ENCODE results near the gene GABRG3. TPM values are rescaled to one million over a fixed set of nuclear protein-coding genes. Genes with fewer than 3 reads are reported as not detected.

The GABRG3 gene
- total RNA-seq, 3 donors from 2014 or later, result 0.15 to 0.33 TPM; not detected in 1

DNA sequence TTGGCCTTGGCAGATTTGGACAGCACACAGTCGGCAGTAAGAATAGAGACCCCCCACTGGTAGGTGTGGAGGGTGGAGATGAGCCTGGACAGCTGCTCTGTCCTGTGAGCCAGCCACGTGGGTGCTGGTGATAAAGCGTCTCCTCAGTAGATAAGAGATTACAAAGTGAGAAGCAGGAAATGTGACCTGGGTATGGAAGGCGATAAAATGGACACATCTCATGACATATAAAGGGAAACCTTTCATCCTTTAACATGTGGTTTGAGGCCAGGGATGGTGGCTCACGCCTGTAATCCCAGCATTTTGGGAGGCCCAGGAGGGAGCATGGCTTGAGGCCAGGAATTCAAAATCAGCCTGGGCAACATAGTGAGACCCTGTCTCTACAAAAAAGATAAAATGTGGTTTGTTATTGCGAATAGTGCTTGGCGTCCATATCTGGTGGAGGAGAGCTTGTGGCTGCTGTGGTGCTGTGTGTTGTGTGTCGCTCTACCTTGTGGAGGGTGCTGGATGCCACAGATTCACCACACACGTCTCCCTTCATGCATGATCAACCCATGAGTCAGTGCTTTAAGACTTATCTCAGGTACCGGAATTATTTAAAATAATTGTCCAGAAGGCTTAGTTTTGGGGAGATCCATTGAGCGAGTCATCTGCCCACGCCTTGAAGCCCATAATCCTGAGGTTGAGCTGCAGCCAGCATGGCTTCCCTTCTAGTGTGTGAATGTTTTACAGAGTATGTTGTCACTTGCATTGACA lies 157.0 kb downstream of the GABRG3 start:
- Histone ChIP-seq H3K4me1 (no peaks in the 10 kb centered on the region), H3K9me3 (peaks cover 0 to 11% of the 10 kb centered on the region in 2 donors), H3K4me3 (no peak overlapping the region), H3K27ac (no peak overlapping the region), H3K27me3 (no peaks in the 10 kb centered on the region), H3K36me3 (no peaks in the 10 kb centered on the region)
- DNase-seq (ENCODE audit: low spot score in 2 of 2), result no peak
- TF ChIP-seq POLR2AphosphoS5 (IDR thresholded peaks at IDR 0.05), result no peak
- no peak for TF ChIP-seq POLR2A (IDR thresholded peaks at IDR 0.05)
- intact Hi-C loops (cut with DNase I; ENCODE audit: low total_unique reads), result no loop called here

DNA sequence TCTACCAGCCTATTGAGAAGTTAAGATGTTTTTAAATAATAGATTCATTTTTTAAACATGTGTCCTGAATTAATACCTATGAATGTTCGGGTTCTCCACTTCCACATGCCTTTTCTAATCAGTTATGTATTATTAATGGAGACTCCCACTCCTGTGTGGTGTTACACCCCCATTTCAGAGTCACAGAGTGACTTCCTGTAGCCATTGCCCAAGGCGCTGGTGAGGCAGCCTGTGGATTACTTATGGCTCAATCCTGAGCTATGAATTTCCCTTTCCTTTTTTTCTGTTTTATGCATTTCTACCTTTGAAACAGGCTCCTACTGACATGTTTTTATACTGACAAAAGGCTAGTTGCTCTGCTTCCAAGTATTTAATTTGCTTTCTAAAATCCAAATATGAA lies 162.3 kb downstream of the GABRG3 start:
- intact Hi-C loops (cut with DNase I; ENCODE audit: low total_unique reads), result no loop called here
- no peaks in the 10 kb centered on the region for H3K36me3 ChIP-seq
- no peaks in the 10 kb centered on the region for H3K4me1 ChIP-seq
- no peak for DNase-seq (ENCODE audit: low spot score in 2 of 2)
- H3K27me3 ChIP-seq, result no peaks in the 10 kb centered on the region
- TF ChIP-seq, protein P1, sequence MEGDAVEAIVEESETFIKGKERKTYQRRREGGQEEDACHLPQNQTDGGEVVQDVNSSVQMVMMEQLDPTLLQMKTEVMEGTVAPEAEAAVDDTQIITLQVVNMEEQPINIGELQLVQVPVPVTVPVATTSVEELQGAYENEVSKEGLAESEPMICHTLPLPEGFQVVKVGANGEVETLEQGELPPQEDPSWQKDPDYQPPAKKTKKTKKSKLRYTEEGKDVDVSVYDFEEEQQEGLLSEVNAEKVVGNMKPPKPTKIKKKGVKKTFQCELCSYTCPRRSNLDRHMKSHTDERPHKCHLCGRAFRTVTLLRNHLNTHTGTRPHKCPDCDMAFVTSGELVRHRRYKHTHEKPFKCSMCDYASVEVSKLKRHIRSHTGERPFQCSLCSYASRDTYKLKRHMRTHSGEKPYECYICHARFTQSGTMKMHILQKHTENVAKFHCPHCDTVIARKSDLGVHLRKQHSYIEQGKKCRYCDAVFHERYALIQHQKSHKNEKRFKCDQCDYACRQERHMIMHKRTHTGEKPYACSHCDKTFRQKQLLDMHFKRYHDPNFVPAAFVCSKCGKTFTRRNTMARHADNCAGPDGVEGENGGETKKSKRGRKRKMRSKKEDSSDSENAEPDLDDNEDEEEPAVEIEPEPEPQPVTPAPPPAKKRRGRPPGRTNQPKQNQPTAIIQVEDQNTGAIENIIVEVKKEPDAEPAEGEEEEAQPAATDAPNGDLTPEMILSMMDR (IDR thresholded peaks at IDR 0.05), result no peak
- TF ChIP-seq POLR2AphosphoS5 (IDR thresholded peaks at IDR 0.05) (no peak), POLR2A (IDR thresholded peaks at IDR 0.05) (no peak)
- peaks cover 0 to 11% of the 10 kb centered on the region in 2 donors for H3K9me3 ChIP-seq
- H3K4me3 ChIP-seq, result no peak overlapping the region
- no peak overlapping the region for H3K27ac ChIP-seq

DNA sequence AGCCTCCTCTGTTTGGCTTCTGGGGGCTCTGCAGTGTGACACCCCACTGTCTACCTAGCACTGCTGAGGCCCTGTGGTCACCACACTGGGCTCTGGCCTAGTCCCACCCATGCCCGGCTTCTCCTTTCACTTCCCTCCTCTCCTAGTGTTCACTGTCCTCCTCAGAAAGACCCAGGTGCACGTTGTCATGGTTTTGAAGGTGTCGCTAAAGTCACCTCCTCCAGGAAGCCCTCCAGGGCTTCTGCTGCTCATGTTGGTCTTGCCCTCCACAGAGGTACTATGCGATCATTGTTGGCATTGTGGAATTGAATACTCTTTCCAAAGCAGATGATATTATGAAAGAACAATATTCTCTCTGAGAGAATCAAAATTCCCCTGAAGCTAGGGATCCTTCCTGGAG lies 163.5 kb downstream of the GABRG3 start:
- no peaks in the 10 kb centered on the region for H3K27me3 ChIP-seq
- H3K36me3 ChIP-seq, result no peaks in the 10 kb centered on the region
- no peaks in the 10 kb centered on the region for H3K4me1 ChIP-seq
- intact Hi-C loops (cut with DNase I; ENCODE audit: low total_unique reads), result no loop called here
- H3K9me3 ChIP-seq, result peaks cover 0 to 9% of the 10 kb centered on the region in 2 donors
- no peak for DNase-seq (ENCODE audit: low spot score in 2 of 2)
- TF ChIP-seq POLR2A (IDR thresholded peaks at IDR 0.05) (no peak), POLR2AphosphoS5 (IDR thresholded peaks at IDR 0.05) (no peak)
- TF ChIP-seq, protein P1 (IDR thresholded peaks at IDR 0.05), result no peak
- H3K27ac ChIP-seq, result no peak overlapping the region
- no peak overlapping the region for H3K4me3 ChIP-seq

DNA sequence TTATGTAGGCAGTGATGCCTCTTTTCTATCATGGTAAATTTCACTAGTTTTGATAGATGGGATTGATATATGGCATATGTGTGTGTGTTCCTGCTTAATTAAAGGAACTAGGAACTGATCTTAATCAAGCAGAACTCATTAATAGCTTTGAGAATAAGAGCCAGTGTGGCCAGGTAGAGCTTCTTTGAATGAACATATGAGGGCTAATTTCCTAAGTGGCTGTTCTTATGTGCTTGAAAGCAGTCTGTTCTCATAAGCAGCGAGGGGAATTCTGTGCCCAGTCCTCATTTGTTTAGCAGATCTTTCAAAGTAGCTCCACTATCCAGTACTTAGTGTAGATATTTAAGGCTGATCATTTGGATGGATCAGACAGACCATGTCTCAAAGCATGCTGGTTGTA lies 164.2 kb downstream of the GABRG3 start:
- intact Hi-C loops (cut with DNase I; ENCODE audit: low total_unique reads), result no loop called here

DNA sequence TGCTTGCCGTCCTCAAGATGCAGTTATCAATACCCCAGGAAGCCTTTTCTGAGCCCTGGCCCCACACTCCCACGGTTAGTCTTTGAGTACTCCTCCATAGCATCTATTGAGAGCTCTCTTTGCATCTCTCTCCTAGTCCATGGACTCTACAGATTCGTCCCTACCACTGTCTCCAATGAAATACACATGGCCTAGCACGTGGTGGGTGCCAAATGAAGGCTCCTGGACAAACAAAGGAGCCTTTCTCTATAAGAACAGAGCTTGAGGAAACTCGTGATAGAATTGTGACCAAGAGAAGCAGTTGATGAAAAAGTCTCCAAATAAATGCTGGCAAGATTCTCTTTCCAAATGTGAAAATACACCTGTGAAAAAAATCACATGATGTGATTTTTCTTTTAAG lies 166.1 kb downstream of the GABRG3 start:
- Histone ChIP-seq H3K36me3 (no peaks in the 10 kb centered on the region), H3K9me3 (no peaks in the 10 kb centered on the region), H3K4me1 (no peaks in the 10 kb centered on the region), H3K4me3 (no peak overlapping the region), H3K27me3 (no peaks in the 10 kb centered on the region), H3K27ac (no peak overlapping the region)
- DNase-seq (ENCODE audit: low spot score in 2 of 2), result no peak
- intact Hi-C loops (cut with DNase I; ENCODE audit: low total_unique reads), result no loop called here
- TF ChIP-seq, protein P1 (IDR thresholded peaks at IDR 0.05), result no peak
- TF ChIP-seq POLR2A (IDR thresholded peaks at IDR 0.05), result no peak
- no peak for TF ChIP-seq POLR2AphosphoS5 (IDR thresholded peaks at IDR 0.05)

More for the DNA sequence above, 164.2 kb downstream of the GABRG3 start:
- no peaks in the 10 kb centered on the region for H3K4me1 ChIP-seq
- DNase-seq (ENCODE audit: low spot score in 2 of 2), result no peak
- no peaks in the 10 kb centered on the region for H3K36me3 ChIP-seq
- no peak overlapping the region for H3K4me3 ChIP-seq
- no peaks in the 10 kb centered on the region for H3K27me3 ChIP-seq
- TF ChIP-seq, protein P1 (IDR thresholded peaks at IDR 0.05), result no peak
- TF ChIP-seq POLR2AphosphoS5 (IDR thresholded peaks at IDR 0.05) (no peak), POLR2A (IDR thresholded peaks at IDR 0.05) (no peak)
- peaks cover 0 to 2% of the 10 kb centered on the region in 2 donors for H3K9me3 ChIP-seq
- no peak overlapping the region for H3K27ac ChIP-seq

Measured in breast epithelium (tissue), 4 donors.